H9 (cell line): ENCODE measurements around the gene JMJD7. TPM values are rescaled to one million over a fixed set of nuclear protein-coding genes. Genes with fewer than 3 reads are reported as not detected.

Experiments used
- DNase-seq: peaks from one replicate; pipeline ENCODE4 v3.0.0-alpha.2; 2017
- H2AFZ ChIP-seq: one replicate; pipeline ENCODE4 v1.6.1; 2013; ENCODE audit warnings: mild to moderate bottlenecking, low read length, control low read depth, moderate library complexity
- H2AK5ac ChIP-seq: 2 replicates; pipeline ENCODE4 v1.6.1; 2013; ENCODE audit warnings: low read length, control low read depth, mixed read lengths; ENCODE audit not compliant: insufficient read length
- H2BK120ac ChIP-seq: one replicate; pipeline ENCODE4 v1.6.1; 2013; ENCODE audit warnings: low read depth, mild to moderate bottlenecking, low read length, control low read depth, inconsistent platforms; ENCODE audit not compliant: poor library complexity, severe bottlenecking
- H2BK12ac ChIP-seq: 2 replicates; pipeline ENCODE4 v1.6.1; 2013; ENCODE audit warnings: low read length, control low read depth, mixed read lengths, low read depth; ENCODE audit not compliant: insufficient read length
- H2BK15ac ChIP-seq: 2 replicates; pipeline ENCODE4 v1.6.1; 2013; ENCODE audit warnings: low read depth, low read length, control low read depth
- H2BK20ac ChIP-seq: one replicate; pipeline ENCODE4 v1.6.1; 2013; ENCODE audit warnings: low read depth, mild to moderate bottlenecking, low read length, control low read depth, inconsistent platforms; ENCODE audit not compliant: poor library complexity, severe bottlenecking
- H2BK5ac ChIP-seq: 2 replicates; pipeline ENCODE4 v1.6.1; 2013; ENCODE audit warnings: low read length, control low read depth, mixed read lengths; ENCODE audit not compliant: insufficient read length
- H3K14ac ChIP-seq: 2 replicates; pipeline ENCODE4 v1.6.1; 2013; ENCODE audit warnings: low read length, control low read depth; ENCODE audit not compliant: insufficient read depth
- H3K18ac ChIP-seq: 2 replicates; pipeline ENCODE4 v1.6.1; 2013; ENCODE audit warnings: low read depth, mild to moderate bottlenecking, mixed read lengths, low read length, control low read depth; ENCODE audit not compliant: insufficient read length
- H3K23ac ChIP-seq: 2 replicates; pipeline ENCODE4 v1.6.1; 2013; ENCODE audit warnings: low read length, control low read depth, mixed read lengths, low read depth; ENCODE audit not compliant: insufficient read length
- H3K23me2 ChIP-seq: 2 replicates; pipeline ENCODE4 v1.6.1; 2013; ENCODE audit warnings: low read depth, mild to moderate bottlenecking, mixed read lengths, low read length, control low read depth; ENCODE audit not compliant: insufficient read length, poor library complexity, severe bottlenecking
- H3K27ac ChIP-seq: 2 replicates; pipeline ENCODE4 v1.5.1; 2013; ENCODE audit warnings: low read length, control low read depth, mixed read lengths, low read depth; ENCODE audit not compliant: insufficient read length
- H3K27me3 ChIP-seq: 2 replicates; pipeline ENCODE4 v1.6.1; 2013; ENCODE audit warnings: low read length, control low read depth, inconsistent platforms; ENCODE audit not compliant: insufficient read depth
- H3K4ac ChIP-seq: 2 replicates; pipeline ENCODE4 v1.6.1; 2013; ENCODE audit warnings: low read depth, mild to moderate bottlenecking, control low read depth, inconsistent platforms, low read length, moderate library complexity
- H3K4me1 ChIP-seq: 2 replicates; pipeline ENCODE4 v1.6.1; 2013; ENCODE audit warnings: low read length, control low read depth, inconsistent platforms; ENCODE audit not compliant: insufficient read depth
- H3K4me2 ChIP-seq: 2 replicates; pipeline ENCODE4 v1.6.1; 2013; ENCODE audit warnings: low read length, control low read depth, mixed read lengths; ENCODE audit not compliant: insufficient read length, insufficient read depth
- H3K56ac ChIP-seq: 2 replicates; pipeline ENCODE4 v1.6.1; 2013; ENCODE audit warnings: low read depth, mild to moderate bottlenecking, mixed read lengths, low read length, control low read depth; ENCODE audit not compliant: insufficient read length
- H3K79me1 ChIP-seq: 2 replicates; pipeline ENCODE4 v1.6.1; 2013; ENCODE audit warnings: low read depth, mild to moderate bottlenecking, moderate library complexity, low read length, control low read depth, inconsistent platforms; ENCODE audit not compliant: insufficient read depth, poor library complexity, severe bottlenecking
- H3K79me2 ChIP-seq: 2 replicates; pipeline ENCODE4 v1.6.1; 2013; ENCODE audit warnings: low read length, control low read depth, inconsistent platforms; ENCODE audit not compliant: insufficient read depth
- H3K9ac ChIP-seq: 2 replicates; pipeline ENCODE4 v1.6.1; 2013; ENCODE audit warnings: low read length, control low read depth, mixed read lengths; ENCODE audit not compliant: insufficient read length; ENCODE audit errors: extremely low read depth
- H3K9me3 ChIP-seq: one replicate; pipeline ENCODE4 v1.6.1; 2013; ENCODE audit warnings: low read depth, low read length, inconsistent platforms; ENCODE audit not compliant: control insufficient read depth
- H3T11ph ChIP-seq: one replicate; pipeline ENCODE4 v1.6.1; 2013; ENCODE audit warnings: mild to moderate bottlenecking, low read length, control low read depth, inconsistent platforms
- H4K20me1 ChIP-seq: one replicate; pipeline ENCODE4 v1.6.1; 2013; ENCODE audit not compliant: control insufficient read depth, insufficient read length, insufficient read depth
- H4K5ac ChIP-seq: 2 replicates; pipeline ENCODE4 v1.6.1; 2013; ENCODE audit warnings: low read depth, mild to moderate bottlenecking, mixed read lengths, low read length, control low read depth; ENCODE audit not compliant: insufficient read length
- H4K8ac ChIP-seq: replicated peaks from 2 replicates; pipeline ENCODE4 v1.6.1; 2013; ENCODE audit warnings: low read length, control low read depth, mixed read lengths, low read depth; ENCODE audit not compliant: insufficient read length
- H4K91ac ChIP-seq: 2 replicates; pipeline ENCODE4 v1.6.1; 2013; ENCODE audit warnings: low read depth, mild to moderate bottlenecking, moderate library complexity, mixed read lengths, low read length, control low read depth; ENCODE audit not compliant: insufficient read length
- H3K27ac Mint-ChIP-seq, 3 experiments: 2 replicates in 2 of 3; 3 replicates in 1 of 3; pipeline ENCODE4 v1.8.0; 2020 to 2021; ENCODE audit warnings: mixed read lengths in 3 of 3, mild to moderate bottlenecking in 1 of 3, moderate library complexity in 1 of 3
- H3K27me3 Mint-ChIP-seq: 2 replicates; pipeline ENCODE4 v1.8.0; 2021; ENCODE audit warnings: low read depth, mild to moderate bottlenecking, moderate library complexity, mixed read lengths
- H3K36me3 Mint-ChIP-seq, 3 experiments: 2 replicates in 2 of 3; 3 replicates in 1 of 3; pipeline ENCODE4 v1.8.0; 2020 to 2021; ENCODE audit warnings: low read depth in 3 of 3, mixed read lengths in 3 of 3; ENCODE audit not compliant: insufficient read depth in 1 of 3
- H3K4me1 Mint-ChIP-seq, 2 experiments: 2 replicates each; pipeline ENCODE4 v1.8.0; 2020; ENCODE audit warnings: mixed read lengths in 2 of 2
- H3K4me3 Mint-ChIP-seq, 2 experiments: 2 replicates in 1 of 2; 3 replicates in 1 of 2; pipeline ENCODE4 v1.8.0; 2020 to 2021; ENCODE audit warnings: mild to moderate bottlenecking in 2 of 2, mixed read lengths in 2 of 2, moderate library complexity in 1 of 2
- H3K9me3 Mint-ChIP-seq, 2 experiments: 2 replicates in 1 of 2; 3 replicates in 1 of 2; pipeline ENCODE4 v1.8.0; 2020; ENCODE audit warnings: mild to moderate bottlenecking in 2 of 2, mixed read lengths in 2 of 2, moderate library complexity in 1 of 2
- CTCF ChIP-seq: fragments of 200-600 bp; sonication (generic); conservative IDR thresholded peaks from 3 replicates; pipeline ENCODE4 v1.8.0; 2021; ENCODE audit warnings: antibody characterized with exemption, mild to moderate bottlenecking
- WGBS: extraction: QIAGEN DNeasy Blood & Tissue Kit; methylation state at CpG from one replicate; pipeline ENCODE4 v1.1.7; 2013; ENCODE audit warnings: missing lambda C conversion rate, low lambda C conversion rate, mixed read lengths; ENCODE audit not compliant: insufficient read length; ENCODE audit errors: extremely low coverage; 5-methylcytosine and 5-hydroxymethylcytosine counted together
- total RNA-seq: library from RNA; stranded (reverse); gene quantifications from 2 replicates; pipeline ENCODE4 v1.2.1, GENCODE V29; 2021

Gene JMJD7
- total RNA-seq, 1 experiment from 2014 or later = 13.3 TPM

GRCh38 chr15:41824062-41824745 is 3.7 kb upstream of the JMJD7 start:
- no peaks in the 10 kb centered on the region for H3K79me2 ChIP-seq

More at GRCh38 chr15:41824062-41824745, 3.7 kb upstream of the JMJD7 start:
- Histone ChIP-seq H3K4ac (no peak overlapping the region), H2BK15ac (no peak overlapping the region), H4K91ac (no peak overlapping the region), H2BK5ac (no peak overlapping the region), H3K27ac (no peak overlapping the region), H3K23me2 (peaks cover 10% of the 10 kb centered on the region), H2BK120ac (no peak overlapping the region), H2AK5ac (no peak overlapping the region), H2AFZ (no peak overlapping the region), H3K9me3 (no peaks in the 10 kb centered on the region), H3K23ac (no peak overlapping the region), H3K27me3 (no peaks in the 10 kb centered on the region), H3K4me1 (no peaks in the 10 kb centered on the region), H3K79me1 (no peaks in the 10 kb centered on the region), H3K9ac (no peak overlapping the region), H3K4me2 (no peak overlapping the region), H3K18ac (no peak overlapping the region), H2BK12ac (no peak overlapping the region), H3K56ac (no peak overlapping the region), H2BK20ac (no peak overlapping the region), H4K8ac (no peak overlapping the region), H4K5ac (no peak overlapping the region), H3T11ph (no peak overlapping the region), H3K14ac (no peak overlapping the region), H4K20me1 (no peaks in the 10 kb centered on the region)
- no peak for TF ChIP-seq CTCF
- H3K4me3 Mint-ChIP-seq = no peak overlapping the region
- no peaks in the 10 kb centered on the region for H3K27me3 Mint-ChIP-seq
- no peaks in the 10 kb centered on the region for H3K9me3 Mint-ChIP-seq
- H3K27ac Mint-ChIP-seq = no peak overlapping the region
- peaks cover 11 to 19% of the 10 kb centered on the region in 2 experiments for H3K4me1 Mint-ChIP-seq
- H3K36me3 Mint-ChIP-seq = peaks cover 0 to 5% (median 3%) of the 10 kb centered on the region in 3 experiments; a peak in 5 of 7 replicates
- no peak for DNase-seq
- WGBS = no CpG with 5 or more reads among the region's 19 CpGs
